ENCODE data around the gene OR1K1. TPM values are rescaled to one million over a fixed set of nuclear protein-coding genes. Genes with fewer than 3 reads are reported as not detected.

Gene OR1K1
- not detected in 2 replicates for total RNA-seq (2021)
- not detected for Bru-seq, nascent RNA
- not detected for BruChase-seq, experiment 1, labeled RNA remaining after a 2-hour chase
- BruChase-seq, experiment 2, labeled RNA remaining after a 6-hour chase, result not detected
- long read RNA-seq, result 0 reads

DNA sequence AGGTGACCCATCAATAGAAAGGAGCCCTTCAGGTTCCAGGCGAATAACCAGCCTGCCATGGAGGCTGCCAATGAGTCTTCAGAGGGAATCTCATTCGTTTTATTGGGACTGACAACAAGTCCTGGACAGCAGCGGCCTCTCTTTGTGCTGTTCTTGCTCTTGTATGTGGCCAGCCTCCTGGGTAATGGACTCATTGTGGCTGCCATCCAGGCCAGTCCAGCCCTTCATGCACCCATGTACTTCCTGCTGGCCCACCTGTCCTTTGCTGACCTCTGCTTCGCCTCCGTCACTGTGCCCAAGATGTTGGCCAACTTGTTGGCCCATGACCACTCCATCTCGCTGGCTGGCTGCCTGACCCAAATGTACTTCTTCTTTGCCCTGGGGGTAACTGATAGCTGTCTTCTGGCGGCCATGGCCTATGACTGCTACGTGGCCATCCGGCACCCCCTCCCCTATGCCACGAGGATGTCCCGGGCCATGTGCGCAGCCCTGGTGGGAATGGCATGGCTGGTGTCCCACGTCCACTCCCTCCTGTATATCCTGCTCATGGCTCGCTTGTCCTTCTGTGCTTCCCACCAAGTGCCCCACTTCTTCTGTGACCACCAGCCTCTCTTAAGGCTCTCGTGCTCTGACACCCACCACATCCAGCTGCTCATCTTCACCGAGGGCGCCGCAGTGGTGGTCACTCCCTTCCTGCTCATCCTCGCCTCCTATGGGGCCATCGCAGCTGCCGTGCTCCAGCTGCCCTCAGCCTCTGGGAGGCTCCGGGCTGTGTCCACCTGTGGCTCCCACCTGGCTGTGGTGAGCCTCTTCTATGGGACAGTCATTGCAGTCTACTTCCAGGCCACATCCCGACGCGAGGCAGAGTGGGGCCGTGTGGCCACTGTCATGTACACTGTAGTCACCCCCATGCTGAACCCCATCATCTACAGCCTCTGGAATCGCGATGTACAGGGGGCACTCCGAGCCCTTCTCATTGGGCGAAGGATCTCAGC is at the start of gene OR1K1:
Gene OR1K1, plus strand, starts transcription at position 58 of the 995 bp plus-strand sequence. Its CDS starts 0 bp downstream, at position 58.
- H3K4me2 ChIP-seq, result no peak within 1 kb of the TSS
- no peaks in the 10 kb centered on the region for H4K20me1 ChIP-seq (ENCODE audit: insufficient read depth)
- no TSS peak for BruUV-seq (replicated peaks)
- no peaks in the 10 kb centered on the region for H3K36me3 ChIP-seq (ENCODE audit: low read depth)
- no peaks in the 10 kb centered on the region for H3F3A ChIP-seq (ENCODE audit: insufficient read depth, low read depth)
- intact Hi-C loops (cut with micrococcal nuclease; ENCODE audit: unreplicated experiment), result no loop called here
- H3K27me3 ChIP-seq (ENCODE audit: insufficient read depth, low read depth), result peaks cover 21% of the 10 kb centered on the region; the same call in 1 of the 2 replicates
- H3K9me3 ChIP-seq (ENCODE audit: insufficient read depth, low read depth), result no peaks in the 10 kb centered on the region
- ChIA-PET POLR2A (ENCODE audit: unreplicated experiment) (no interaction called here), CTCF (no interaction called here)
- no peak for TF ChIP-seq EZH2 (IDR thresholded peaks at IDR 0.05; ENCODE audit: low read depth)
- TF ChIP-seq, protein P1, sequence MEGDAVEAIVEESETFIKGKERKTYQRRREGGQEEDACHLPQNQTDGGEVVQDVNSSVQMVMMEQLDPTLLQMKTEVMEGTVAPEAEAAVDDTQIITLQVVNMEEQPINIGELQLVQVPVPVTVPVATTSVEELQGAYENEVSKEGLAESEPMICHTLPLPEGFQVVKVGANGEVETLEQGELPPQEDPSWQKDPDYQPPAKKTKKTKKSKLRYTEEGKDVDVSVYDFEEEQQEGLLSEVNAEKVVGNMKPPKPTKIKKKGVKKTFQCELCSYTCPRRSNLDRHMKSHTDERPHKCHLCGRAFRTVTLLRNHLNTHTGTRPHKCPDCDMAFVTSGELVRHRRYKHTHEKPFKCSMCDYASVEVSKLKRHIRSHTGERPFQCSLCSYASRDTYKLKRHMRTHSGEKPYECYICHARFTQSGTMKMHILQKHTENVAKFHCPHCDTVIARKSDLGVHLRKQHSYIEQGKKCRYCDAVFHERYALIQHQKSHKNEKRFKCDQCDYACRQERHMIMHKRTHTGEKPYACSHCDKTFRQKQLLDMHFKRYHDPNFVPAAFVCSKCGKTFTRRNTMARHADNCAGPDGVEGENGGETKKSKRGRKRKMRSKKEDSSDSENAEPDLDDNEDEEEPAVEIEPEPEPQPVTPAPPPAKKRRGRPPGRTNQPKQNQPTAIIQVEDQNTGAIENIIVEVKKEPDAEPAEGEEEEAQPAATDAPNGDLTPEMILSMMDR (conservative IDR thresholded peaks at IDR 0.05), result no peak
- H3K4me3 ChIP-seq, result no peak within 1 kb of the TSS
- H3K79me2 ChIP-seq (ENCODE audit: low read depth), result no peaks in the 10 kb centered on the region
- H3K27ac ChIP-seq, result no peak within 1 kb of the TSS
- no peak for DNase-seq
- H3K9me2 ChIP-seq (ENCODE audit: insufficient read depth), result no peaks in the 10 kb centered on the region
- H3K4me1 ChIP-seq (replicated peaks; ENCODE audit: insufficient read depth), result no peaks in the 10 kb centered on the region
- H2AFZ ChIP-seq, result no peak within 1 kb of the TSS

- no peaks in the 10 kb centered on the region for H3K4me1 ChIP-seq (replicated peaks; ENCODE audit: insufficient read depth)
- no peak overlapping the region for H2AFZ ChIP-seq
- H3F3A ChIP-seq (ENCODE audit: insufficient read depth, low read depth), result no peaks in the 10 kb centered on the region
- H3K36me3 ChIP-seq (ENCODE audit: low read depth), result no peaks in the 10 kb centered on the region
- intact Hi-C loops (cut with micrococcal nuclease; ENCODE audit: unreplicated experiment), result no loop called here
- DNase-seq, result no peak
- H3K9me2 ChIP-seq (ENCODE audit: insufficient read depth), result no peaks in the 10 kb centered on the region
- H3K79me2 ChIP-seq (ENCODE audit: low read depth), result no peaks in the 10 kb centered on the region
- H3K27me3 ChIP-seq (ENCODE audit: insufficient read depth, low read depth), result peaks cover 40% of the 10 kb centered on the region
- BruUV-seq (replicated peaks), result no TSS peak
- no peak overlapping the region for H3K4me3 ChIP-seq
- TF ChIP-seq, protein P1 (conservative IDR thresholded peaks at IDR 0.05), result no peak
- TF ChIP-seq EZH2 (IDR thresholded peaks at IDR 0.05; ENCODE audit: low read depth), result no peak
- ChIA-PET POLR2A (ENCODE audit: unreplicated experiment) (no interaction called here), CTCF (no interaction called here)
- H4K20me1 ChIP-seq (ENCODE audit: insufficient read depth), result no peaks in the 10 kb centered on the region
- peaks cover 6% of the 10 kb centered on the region; the same call in 1 of the 2 replicates for H3K9me3 ChIP-seq (ENCODE audit: insufficient read depth, low read depth)
- H3K27ac ChIP-seq, result no peak overlapping the region
- H3K4me2 ChIP-seq, result no peak overlapping the region
These were observed 45.1 kb upstream of the OR1K1 start for GRCh38 chr9:122754825-122755224.

GRCh38 chr9:122767817-122768216 is 32.1 kb upstream of the OR1K1 start:
- H3K27me3 ChIP-seq (ENCODE audit: insufficient read depth, low read depth), result no peaks in the 10 kb centered on the region
- no peaks in the 10 kb centered on the region for H3K4me1 ChIP-seq (replicated peaks; ENCODE audit: insufficient read depth)
- H3K27ac ChIP-seq, result no peak overlapping the region
- no peak overlapping the region for H3K4me2 ChIP-seq
- POLR2A ChIA-PET (ENCODE audit: unreplicated experiment), result no interaction called here
- no TSS peak for BruUV-seq (replicated peaks)
- no peaks in the 10 kb centered on the region for H3K36me3 ChIP-seq (ENCODE audit: low read depth)
- H3F3A ChIP-seq (ENCODE audit: insufficient read depth, low read depth), result no peaks in the 10 kb centered on the region
- no peaks in the 10 kb centered on the region for H3K79me2 ChIP-seq (ENCODE audit: low read depth)
- intact Hi-C loops (cut with micrococcal nuclease; ENCODE audit: unreplicated experiment), result no loop called here
- no peaks in the 10 kb centered on the region for H3K9me2 ChIP-seq (ENCODE audit: insufficient read depth)
- CTCF ChIA-PET, result no interaction called here
- no peaks in the 10 kb centered on the region for H3K9me3 ChIP-seq (ENCODE audit: insufficient read depth, low read depth)
- H2AFZ ChIP-seq, result no peak overlapping the region
- DNase-seq, result no peak
- TF ChIP-seq, protein P1 (conservative IDR thresholded peaks at IDR 0.05), result no peak
- TF ChIP-seq EZH2 (IDR thresholded peaks at IDR 0.05; ENCODE audit: low read depth), result no peak
- H4K20me1 ChIP-seq (ENCODE audit: insufficient read depth), result no peaks in the 10 kb centered on the region
- no peak overlapping the region for H3K4me3 ChIP-seq

Data from PC-9 (cell line).